Astrocyte (in vitro differentiated cells and primary cell): ENCODE data around the gene SLC2A13. TPM values are rescaled to one million over a fixed set of nuclear protein-coding genes. Genes with fewer than 3 reads are reported as not detected.

Experiments used
- DNase-seq: peaks from one replicate; pipeline ENCODE4 v3.0.0-alpha.2; 2010; ENCODE audit warnings: low read depth
- FAIRE-seq: peaks from 2 replicates; lab custom pipeline; 2011; peaks lifted over from hg19 to GRCh38; lab: Jason Lieb, UNC
- H2AFZ ChIP-seq: 2 replicates; pipeline ENCODE4 v1.6.0; 2012; ENCODE audit warnings: low read depth, low read length, inconsistent platforms
- H3K27ac ChIP-seq: 2 replicates; pipeline ENCODE4 v1.5.1; 2011; ENCODE audit warnings: low read depth, low read length, inconsistent platforms
- H3K27me3 ChIP-seq: 2 replicates; pipeline ENCODE4 v1.6.0; 2011; ENCODE audit warnings: low read length, inconsistent platforms; ENCODE audit not compliant: insufficient read depth
- H3K36me3 ChIP-seq: 2 replicates; pipeline ENCODE4 v1.5.1; 2011; ENCODE audit warnings: low read length, inconsistent platforms; ENCODE audit not compliant: insufficient read depth
- H3K4me1 ChIP-seq: 2 replicates; pipeline ENCODE4 v1.5.1; 2011; ENCODE audit warnings: low read length, inconsistent platforms; ENCODE audit not compliant: insufficient read depth
- H3K4me2 ChIP-seq: 2 replicates; pipeline ENCODE4 v1.6.0; 2012; ENCODE audit warnings: low read length, inconsistent platforms
- H3K4me3 ChIP-seq: 2 replicates; pipeline ENCODE4 v1.5.1; 2011; ENCODE audit warnings: low read depth, mild to moderate bottlenecking, low read length, inconsistent platforms; ENCODE audit not compliant: insufficient read depth
- H3K79me2 ChIP-seq: 2 replicates; pipeline ENCODE4 v1.6.0; 2012; ENCODE audit warnings: mild to moderate bottlenecking, low read length, inconsistent platforms; ENCODE audit not compliant: insufficient read depth
- H3K9ac ChIP-seq: 2 replicates; pipeline ENCODE4 v1.6.0; 2012; ENCODE audit warnings: mild to moderate bottlenecking, low read length, inconsistent platforms
- H3K9me3 ChIP-seq: 2 replicates; pipeline ENCODE4 v1.5.1; 2012; ENCODE audit warnings: low read depth, mild to moderate bottlenecking, low read length, inconsistent platforms; ENCODE audit not compliant: insufficient read depth
- H4K20me1 ChIP-seq: 2 replicates; pipeline ENCODE4 v1.6.0; 2012; ENCODE audit warnings: low read length, inconsistent platforms; ENCODE audit not compliant: insufficient read depth
- H3K27ac Mint-ChIP-seq: one replicate; pipeline ENCODE4 v1.8.0; 2021; ENCODE audit warnings: mild to moderate bottlenecking, mixed read lengths; ENCODE audit not compliant: unreplicated experiment
- H3K27me3 Mint-ChIP-seq: one replicate; pipeline ENCODE4 v1.8.0; 2021; ENCODE audit warnings: low read depth, mixed read lengths; ENCODE audit not compliant: unreplicated experiment
- H3K36me3 Mint-ChIP-seq: one replicate; pipeline ENCODE4 v1.8.0; 2021; ENCODE audit warnings: low read depth, mixed read lengths; ENCODE audit not compliant: unreplicated experiment
- H3K4me1 Mint-ChIP-seq: one replicate; pipeline ENCODE4 v1.8.0; 2021; ENCODE audit warnings: low read depth, mixed read lengths; ENCODE audit not compliant: unreplicated experiment
- H3K4me3 Mint-ChIP-seq: one replicate; pipeline ENCODE4 v1.8.0; 2021; ENCODE audit warnings: mild to moderate bottlenecking, moderate library complexity, mixed read lengths; ENCODE audit not compliant: unreplicated experiment
- H3K9me3 Mint-ChIP-seq: one replicate; pipeline ENCODE4 v1.8.0; 2021; ENCODE audit warnings: mild to moderate bottlenecking, mixed read lengths; ENCODE audit not compliant: unreplicated experiment
- CTCF ChIP-seq: IDR thresholded peaks from 2 replicates; pipeline ENCODE4 v1.5.1; 2011; ENCODE audit warnings: low read depth, mild to moderate bottlenecking, inconsistent platforms, low read length, moderate library complexity; ENCODE audit not compliant: insufficient read depth
- EZH2 ChIP-seq: IDR thresholded peaks from 2 replicates; pipeline ENCODE4 v1.6.1; 2012; ENCODE audit warnings: mild to moderate bottlenecking, low read length, inconsistent platforms; ENCODE audit not compliant: insufficient read depth
- total RNA-seq: library from RNA; stranded (reverse); gene quantifications from 2 replicates; pipeline ENCODE4 v1.2.1, GENCODE V29; 2021

Gene SLC2A13
- total RNA-seq, 1 donor from 2014 or later: 10.2 TPM

- Histone ChIP-seq H3K4me3 (no peak overlapping the region), H3K9ac (no peak overlapping the region), H3K4me2 (no peak overlapping the region), H3K27ac (no peak overlapping the region), H3K79me2 (no peaks in the 10 kb centered on the region), H3K9me3 (no peaks in the 10 kb centered on the region), H4K20me1 (no peaks in the 10 kb centered on the region), H3K36me3 (no peaks in the 10 kb centered on the region), H3K27me3 (no peaks in the 10 kb centered on the region), H2AFZ (no peak overlapping the region), H3K4me1 (no peaks in the 10 kb centered on the region)
- Mint-ChIP-seq H3K4me3 (no peak overlapping the region), H3K27ac (no peak overlapping the region), H3K27me3 (no peaks in the 10 kb centered on the region), H3K4me1 (no peaks in the 10 kb centered on the region), H3K36me3 (no peaks in the 10 kb centered on the region), H3K9me3 (peaks cover 7% of the 10 kb centered on the region)
- no peak for TF ChIP-seq CTCF
- TF ChIP-seq EZH2: no peak
- FAIRE-seq: no peak
- DNase-seq: no peak
These were observed 139.2 kb downstream of the SLC2A13 start for GRCh38 chr12:39966721-39967120.

GRCh38 chr12:39966256-39966655 is 139.6 kb downstream of the SLC2A13 start:
- Histone ChIP-seq H3K9ac (no peak overlapping the region), H3K9me3 (no peaks in the 10 kb centered on the region), H3K4me1 (no peaks in the 10 kb centered on the region), H4K20me1 (no peaks in the 10 kb centered on the region), H3K27ac (no peak overlapping the region), H3K4me3 (no peak overlapping the region), H3K36me3 (no peaks in the 10 kb centered on the region), H3K79me2 (no peaks in the 10 kb centered on the region), H3K27me3 (no peaks in the 10 kb centered on the region), H3K4me2 (no peak overlapping the region), H2AFZ (no peak overlapping the region)
- Mint-ChIP-seq H3K4me3 (no peak overlapping the region), H3K36me3 (no peaks in the 10 kb centered on the region), H3K9me3 (peaks cover 7% of the 10 kb centered on the region), H3K27ac (no peak overlapping the region), H3K4me1 (no peaks in the 10 kb centered on the region), H3K27me3 (no peaks in the 10 kb centered on the region)
- TF ChIP-seq EZH2 (no peak), CTCF (no peak)
- DNase-seq (no peak), FAIRE-seq (no peak)

GRCh38 chr12:39959467-39959866 is 146.4 kb downstream of the SLC2A13 start:
- no peak overlapping the region for H3K27ac Mint-ChIP-seq
- Histone ChIP-seq H3K27ac (no peak overlapping the region), H3K4me2 (no peak overlapping the region), H3K9ac (no peak overlapping the region), H3K4me3 (no peak overlapping the region), H3K4me1 (no peaks in the 10 kb centered on the region), H2AFZ (no peak overlapping the region), H3K79me2 (no peaks in the 10 kb centered on the region), H3K9me3 (no peaks in the 10 kb centered on the region), H4K20me1 (no peaks in the 10 kb centered on the region), H3K36me3 (no peaks in the 10 kb centered on the region), H3K27me3 (no peaks in the 10 kb centered on the region)
- no peaks in the 10 kb centered on the region for H3K4me1 Mint-ChIP-seq
- TF ChIP-seq EZH2 (no peak), CTCF (no peak)
- H3K27me3 Mint-ChIP-seq: no peaks in the 10 kb centered on the region
- H3K9me3 Mint-ChIP-seq: no peaks in the 10 kb centered on the region
- no peak overlapping the region for H3K4me3 Mint-ChIP-seq
- DNase-seq: no peak
- FAIRE-seq: no peak
- H3K36me3 Mint-ChIP-seq: no peaks in the 10 kb centered on the region
